Smooth muscle cell of the pulmonary artery (primary cell): ENCODE results near the gene TMEM63B. TPM values are rescaled to one million over a fixed set of nuclear protein-coding genes. Genes with fewer than 3 reads are reported as not detected.

Experiments used
- total RNA-seq: library from RNA; depleted of rRNA; stranded (reverse); fragments of >200 nt; gene quantifications from 2 replicates; pipeline ENCODE4 v1.2.3, GENCODE V29; 2014

The TMEM63B gene
- total RNA-seq = 36.9 and 56.1 TPM in 2 replicates

DNA sequence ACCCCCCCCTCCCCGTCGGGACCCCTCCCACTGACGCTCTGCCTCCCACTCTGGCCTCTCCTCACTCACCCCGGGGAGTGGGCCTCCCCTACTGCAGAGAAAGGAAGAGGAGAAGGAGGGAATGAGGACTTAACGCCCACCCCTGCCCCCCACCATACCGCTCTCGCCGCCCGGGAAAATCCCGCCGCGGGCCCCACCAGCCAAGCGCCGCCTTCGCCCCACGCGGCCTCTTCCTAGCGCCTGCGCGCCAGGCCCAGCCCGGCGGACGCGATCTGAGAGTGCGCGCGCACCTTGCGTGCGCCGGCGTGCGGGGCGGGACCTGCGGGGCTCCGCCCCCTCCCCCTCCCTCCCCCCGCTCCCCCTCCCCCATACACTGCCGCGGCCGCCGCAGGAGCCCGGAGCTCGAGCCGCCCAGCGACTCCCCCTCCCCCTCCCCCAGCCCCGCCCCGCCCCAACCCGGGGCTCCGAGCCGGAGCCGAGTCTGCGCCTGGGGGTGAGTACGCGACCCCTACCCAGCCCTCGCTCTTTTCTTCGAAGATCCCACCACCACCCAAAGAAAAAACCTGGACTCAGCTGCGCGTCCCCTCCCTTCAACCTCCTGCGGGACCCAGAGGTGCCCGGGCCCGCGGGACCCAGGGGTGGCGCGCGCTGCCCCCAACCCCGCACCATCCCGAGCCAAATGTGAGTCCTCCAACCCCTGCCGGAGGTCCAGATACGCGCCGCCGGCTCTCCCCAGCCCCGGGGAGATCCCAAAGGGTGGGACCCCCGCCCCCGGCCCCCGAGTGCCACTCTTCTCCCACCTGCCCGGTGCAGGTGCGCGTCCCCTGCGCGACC lies at the start of gene TMEM63B, which contains the start of gene MRPL14:
TSS of gene TMEM63B (plus strand) at position 369 of the 834 bp plus-strand sequence. CDS start 7,031 bp downstream, outside the sequence.
TSS of gene MRPL14 (minus strand) at position 267 of the 834 bp plus-strand sequence. CDS start 10,841 bp downstream, outside the sequence.

DNA sequence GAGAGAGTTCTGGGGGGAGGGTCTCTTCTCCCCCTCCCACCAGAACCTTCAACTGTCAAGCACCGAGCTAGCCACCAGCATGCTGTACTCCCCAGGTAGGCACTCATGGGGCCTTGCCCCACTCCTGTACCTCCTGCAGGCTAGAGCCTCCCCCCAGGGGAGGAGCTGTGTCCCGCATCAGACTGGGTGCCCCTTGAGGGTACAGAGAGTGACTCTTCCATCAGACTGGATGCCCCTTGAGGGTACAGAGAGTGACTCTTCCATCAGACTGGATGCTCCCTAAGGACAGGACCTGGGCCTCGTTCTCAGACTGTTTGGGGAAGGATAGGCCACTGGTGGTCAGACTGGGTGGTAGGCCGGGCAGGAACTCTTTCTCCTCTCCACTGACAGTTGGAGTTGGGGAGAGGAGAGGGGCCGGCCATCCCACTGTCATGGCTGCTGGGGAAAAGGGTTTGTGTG lies 31.4 kb downstream of the TMEM63B start, which contains the start of gene CAPN11:
TSS of gene CAPN11 (plus strand) at position 51 of the 459 bp plus-strand sequence. CDS start at position 80, 29 bp downstream.

Other genes starting within 250 kb of the TMEM63B start
- gene MRPL14, start 102 bp upstream of the TMEM63B start, total RNA-seq = 30.6 and 34.5 TPM in 2 replicates
- not detected in 2 replicates for gene CAPN11, start 31.3 kb downstream of the TMEM63B start, total RNA-seq
- gene MYMX, start 89.4 kb downstream of the TMEM63B start, total RNA-seq = 0.33 TPM in 1 of 2 replicates, not detected in the other
- 19.1 and 28.1 TPM in 2 replicates for gene SLC29A1, start 96.0 kb downstream of the TMEM63B start, total RNA-seq
- gene HSP90AB1, start 119.5 kb downstream of the TMEM63B start, total RNA-seq = 525 and 552 TPM in 2 replicates
- gene SLC35B2, start 130.0 kb downstream of the TMEM63B start, total RNA-seq = 108 and 149 TPM in 2 replicates
- 2.7 and 3.5 TPM in 2 replicates for gene NFKBIE, start 138.0 kb downstream of the TMEM63B start, total RNA-seq
- gene TMEM151B, start 142.9 kb downstream of the TMEM63B start, total RNA-seq = not detected in 2 replicates
- gene AARS2, start 185.8 kb downstream of the TMEM63B start, total RNA-seq = 15.8 and 18.5 TPM in 2 replicates
- not detected in 2 replicates for gene SPATS1, start 215.1 kb downstream of the TMEM63B start, total RNA-seq